ENCODE data around the gene PRRC1.
A peak's percentile ranks its signal among the peaks of the same experiment; 100 is the strongest.

The PRRC1 gene

GRCh38 chr5:127517480-127518318 lies at the start of gene PRRC1:
PRRC1 (plus strand) TSS chr5:127517640; CDS start chr5:127523480, 5,840 bp downstream.
- Histone ChIP-seq H4K20me1 (peaks cover 40% of the 10 kb centered on the region), H3K27ac (peak within 1 kb of the TSS; percentile 91), H3K9ac (peak within 1 kb of the TSS; percentile 92), H3K4me3 (peak within 1 kb of the TSS; percentile 88), H3K4me1 (peaks cover 18% of the 10 kb centered on the region), H3K4me2 (peak within 1 kb of the TSS; percentile 86), H3K9me3 (peaks cover 27% of the 10 kb centered on the region), H3K36me3 (peaks cover 37% of the 10 kb centered on the region), H3K27me3 (no peaks in the 10 kb centered on the region)
- no peak for TF ChIP-seq Cebpa-rat (IDR thresholded peaks at IDR 0.05)

- no peak for TF ChIP-seq Cebpa-rat (IDR thresholded peaks at IDR 0.05)
Measured at GRCh38 chr5:127471211-127471610, 46.2 kb upstream of the PRRC1 start.

GRCh38 chr5:127472700-127473099 lies 44.7 kb upstream of the PRRC1 start:
- Histone ChIP-seq H3K27ac (no peak overlapping the region), H3K27me3 (no peaks in the 10 kb centered on the region), H3K4me2 (no peak overlapping the region)

More at GRCh38 chr5:127471211-127471610, 46.2 kb upstream of the PRRC1 start:
- H4K20me1 ChIP-seq = no peaks in the 10 kb centered on the region
- no peaks in the 10 kb centered on the region for H3K9me3 ChIP-seq
- H3K27ac ChIP-seq = no peak overlapping the region
- no peak overlapping the region for H3K4me3 ChIP-seq
- no peaks in the 10 kb centered on the region for H3K4me1 ChIP-seq
- H3K27me3 ChIP-seq = no peaks in the 10 kb centered on the region
- no peak overlapping the region for H3K4me2 ChIP-seq
- H3K9ac ChIP-seq = no peak overlapping the region
- no peaks in the 10 kb centered on the region for H3K36me3 ChIP-seq

GRCh38 chr5:127486471-127486870 lies 31.0 kb upstream of the PRRC1 start:
- Histone ChIP-seq H3K9ac (no peak overlapping the region), H3K4me3 (no peak overlapping the region), H3K4me2 (no peak overlapping the region), H4K20me1 (no peaks in the 10 kb centered on the region), H3K36me3 (no peaks in the 10 kb centered on the region), H3K9me3 (no peaks in the 10 kb centered on the region), H3K4me1 (no peaks in the 10 kb centered on the region), H3K27ac (no peak overlapping the region), H3K27me3 (no peaks in the 10 kb centered on the region)
- no peak for TF ChIP-seq Cebpa-rat (IDR thresholded peaks at IDR 0.05)

More at GRCh38 chr5:127472700-127473099, 44.7 kb upstream of the PRRC1 start:
- Histone ChIP-seq H4K20me1 (no peaks in the 10 kb centered on the region), H3K36me3 (no peaks in the 10 kb centered on the region), H3K9ac (no peak overlapping the region), H3K4me1 (no peaks in the 10 kb centered on the region), H3K9me3 (no peaks in the 10 kb centered on the region), H3K4me3 (no peak overlapping the region)
- TF ChIP-seq Cebpa-rat (IDR thresholded peaks at IDR 0.05) = no peak; the same call in 1 of the 2 replicates

- Histone ChIP-seq H3K9me3 (no peaks in the 10 kb centered on the region), H3K27ac (no peak overlapping the region), H3K9ac (no peak overlapping the region), H3K4me2 (no peak overlapping the region), H3K4me1 (no peaks in the 10 kb centered on the region), H3K4me3 (no peak overlapping the region), H3K36me3 (no peaks in the 10 kb centered on the region), H4K20me1 (no peaks in the 10 kb centered on the region), H3K27me3 (no peaks in the 10 kb centered on the region)
- no peak for TF ChIP-seq Cebpa-rat (IDR thresholded peaks at IDR 0.05)
Measured at GRCh38 chr5:127492854-127493738, 24.3 kb upstream of the PRRC1 start.

GRCh38 chr5:127498548-127498947 lies 18.9 kb upstream of the PRRC1 start:
- Histone ChIP-seq H3K27me3 (no peaks in the 10 kb centered on the region), H3K4me1 (no peaks in the 10 kb centered on the region), H3K4me3 (no peak overlapping the region), H4K20me1 (no peaks in the 10 kb centered on the region), H3K9ac (no peak overlapping the region), H3K9me3 (no peaks in the 10 kb centered on the region), H3K27ac (no peak overlapping the region), H3K4me2 (no peak overlapping the region), H3K36me3 (no peaks in the 10 kb centered on the region)
- TF ChIP-seq Cebpa-rat (IDR thresholded peaks at IDR 0.05) = no peak

- TF ChIP-seq Cebpa-rat (IDR thresholded peaks at IDR 0.05) = no peak
- Histone ChIP-seq H3K27me3 (no peaks in the 10 kb centered on the region), H3K4me2 (no peak overlapping the region)
Measured at GRCh38 chr5:127505905-127506304, 11.5 kb upstream of the PRRC1 start.

GRCh38 chr5:127506616-127507015 lies 10.8 kb upstream of the PRRC1 start:
- no peak for TF ChIP-seq Cebpa-rat (IDR thresholded peaks at IDR 0.05)
- Histone ChIP-seq H3K4me2 (no peak overlapping the region), H3K4me3 (no peak overlapping the region), H3K27ac (no peak overlapping the region), H3K4me1 (no peaks in the 10 kb centered on the region), H3K9ac (no peak overlapping the region), H3K9me3 (no peaks in the 10 kb centered on the region), H3K27me3 (no peaks in the 10 kb centered on the region), H3K36me3 (no peaks in the 10 kb centered on the region), H4K20me1 (no peaks in the 10 kb centered on the region)

More at GRCh38 chr5:127505905-127506304, 11.5 kb upstream of the PRRC1 start:
- Histone ChIP-seq H3K4me1 (no peaks in the 10 kb centered on the region), H3K9me3 (no peaks in the 10 kb centered on the region), H3K27ac (no peak overlapping the region), H4K20me1 (no peaks in the 10 kb centered on the region), H3K4me3 (no peak overlapping the region), H3K9ac (no peak overlapping the region), H3K36me3 (no peaks in the 10 kb centered on the region)

- Histone ChIP-seq H3K4me2 (no peak overlapping the region), H4K20me1 (no peaks in the 10 kb centered on the region), H3K4me1 (no peaks in the 10 kb centered on the region), H3K9me3 (no peaks in the 10 kb centered on the region), H3K27ac (no peak overlapping the region), H3K36me3 (no peaks in the 10 kb centered on the region), H3K9ac (no peak overlapping the region), H3K4me3 (no peak overlapping the region), H3K27me3 (no peaks in the 10 kb centered on the region)
- TF ChIP-seq Cebpa-rat (IDR thresholded peaks at IDR 0.05) = no peak
Measured at GRCh38 chr5:127508644-127509373, 8.6 kb upstream of the PRRC1 start.

Data from BLaER1 (cell line).